K562 (cell line): Measurements from ENCODE around the gene CALHM1. TPM values are rescaled to one million over a fixed set of nuclear protein-coding genes. Genes with fewer than 3 reads are reported as not detected.

Source experiments
- BRF2 ChIP-seq: IDR thresholded peaks from 3 replicates; pipeline ENCODE4 v1.6.1; 2011; ENCODE audit warnings: borderline replicate concordance, mild to moderate bottlenecking; ENCODE audit not compliant: insufficient read length, insufficient read depth
- CHD2 ChIP-seq: IDR thresholded peaks from 2 replicates; pipeline ENCODE4 v1.6.1; 2011; ENCODE audit warnings: low read depth, low read length
- FOS ChIP-seq: IDR thresholded peaks from 3 replicates; pipeline ENCODE4 v1.6.1; 2011; ENCODE audit not compliant: insufficient read length; ENCODE audit errors: extremely low read depth
- FOSL1 ChIP-seq: fragments of 200-800 bp; sonication (Bioruptor generic); conservative IDR thresholded peaks from 2 replicates; pipeline ENCODE4 v1.6.1; 2016; ENCODE audit warnings: missing genetic modification characterization, missing compliant biosample characterization
- HDGF ChIP-seq: fragments of 450-650 bp; IDR thresholded peaks from 2 replicates; pipeline ENCODE4 v1.6.1; 2016
- ILF3 ChIP-seq: fragments of 450-650 bp; IDR thresholded peaks from 2 replicates; pipeline ENCODE4 v1.6.1; 2018; ENCODE audit warnings: antibody characterized with exemption, mild to moderate bottlenecking, moderate library complexity, borderline replicate concordance
- ILK ChIP-seq: fragments of 450-650 bp; IDR thresholded peaks from 2 replicates; pipeline ENCODE4 v1.6.1; 2016; ENCODE audit warnings: missing genetic modification characterization, low read depth, mild to moderate bottlenecking, missing compliant biosample characterization, moderate library complexity, borderline replicate concordance
- JUNB ChIP-seq: fragments of 450-650 bp; formaldehyde crosslinking; conservative IDR thresholded peaks from 2 replicates; pipeline ENCODE4 v1.4.0; 2020; ENCODE audit warnings: mild to moderate bottlenecking
- MEF2D ChIP-seq: conservative IDR thresholded peaks from 2 replicates; pipeline ENCODE4 v1.6.1; 2016; ENCODE audit warnings: low read depth, missing genetic modification characterization, missing compliant biosample characterization
- NCOA6 ChIP-seq: fragments of 450-650 bp; IDR thresholded peaks from 2 replicates; pipeline ENCODE4 v1.6.1; 2017; ENCODE audit warnings: mild to moderate bottlenecking
- OTX1 ChIP-seq: fragments of 450-650 bp; formaldehyde crosslinking; IDR thresholded peaks from 2 replicates; pipeline ENCODE4 v1.4.0; 2022; ENCODE audit warnings: mild to moderate bottlenecking
- PTRF ChIP-seq: fragments of 450-650 bp; IDR thresholded peaks from 2 replicates; pipeline ENCODE4 v1.6.1; 2016; ENCODE audit warnings: mild to moderate bottlenecking, missing genetic modification characterization, missing compliant biosample characterization
- PTTG1 ChIP-seq: fragments of 450-650 bp; IDR thresholded peaks from 2 replicates; pipeline ENCODE4 v1.6.1; 2016; ENCODE audit warnings: low read depth, mild to moderate bottlenecking, missing genetic modification characterization, missing compliant biosample characterization
- RBM22 ChIP-seq: fragments of 200-400 bp; formaldehyde crosslinking; IDR thresholded peaks from 2 replicates; pipeline ENCODE4 v1.6.1; 2018; ENCODE audit warnings: low read length, low read depth; ENCODE audit not compliant: poor library complexity, severe bottlenecking
- RHOXF2B ChIP-seq: fragments of 250-450 bp; sonication (Bioruptor Pico); conservative IDR thresholded peaks from 2 replicates; pipeline ENCODE4 v1.5.1; 2021
- RNF219 ChIP-seq: fragments of 250-450 bp; sonication (Bioruptor Pico); IDR thresholded peaks from 2 replicates; pipeline ENCODE4 v1.5.0; 2022; ENCODE audit warnings: mild to moderate bottlenecking
- SLC30A9 ChIP-seq: fragments of 250-450 bp; sonication (Bioruptor Pico); IDR thresholded peaks from 2 replicates; pipeline ENCODE4 v1.8.0; 2022; ENCODE audit warnings: mild to moderate bottlenecking, moderate library complexity
- SMARCE1 ChIP-seq: fragments of 450-650 bp; IDR thresholded peaks from 2 replicates; pipeline ENCODE4 v1.7.1; 2016; ENCODE audit warnings: mild to moderate bottlenecking
- SP2 ChIP-seq: IDR thresholded peaks from 2 replicates; pipeline ENCODE4 v1.6.1; 2011; ENCODE audit warnings: mild to moderate bottlenecking, low read depth, low read length, moderate library complexity; ENCODE audit not compliant: poor library complexity, severe bottlenecking; ENCODE audit errors: extremely low read depth
- USF1 ChIP-seq: sonication (generic); formaldehyde crosslinking; IDR thresholded peaks from 2 replicates; pipeline ENCODE4 v1.9.0; 2022; ENCODE audit warnings: mild to moderate bottlenecking, missing genetic modification reagents
- ZFP30 ChIP-seq: fragments of 250-450 bp; sonication (Bioruptor Pico); IDR thresholded peaks from 2 replicates; pipeline ENCODE4 v1.8.0; 2022; ENCODE audit warnings: moderate library complexity, mild to moderate bottlenecking, inconsistent platforms, borderline replicate concordance
- ZFP36 ChIP-seq: fragments of 150-350 bp; IDR thresholded peaks from 2 replicates; pipeline ENCODE4 v1.6.1; 2018; ENCODE audit warnings: low read length, low read depth; ENCODE audit not compliant: partially characterized antibody
- ZNF277 ChIP-seq: fragments of 250-450 bp; sonication (Bioruptor Pico); IDR thresholded peaks from 2 replicates; pipeline ENCODE4 v1.8.0; 2022; ENCODE audit warnings: inconsistent platforms, mild to moderate bottlenecking, moderate library complexity, borderline replicate concordance
- ZNF316 ChIP-seq: fragments of 450-650 bp; IDR thresholded peaks from 2 replicates; pipeline ENCODE4 v1.6.1; 2016
- ZNF707 ChIP-seq: fragments of 250-450 bp; sonication (Bioruptor Pico); conservative IDR thresholded peaks from 2 replicates; pipeline ENCODE4 v1.8.0; 2022; ENCODE audit warnings: inconsistent platforms, mild to moderate bottlenecking, moderate library complexity
- ZNF764 ChIP-seq: fragments of 250-450 bp; sonication (Bioruptor Pico); IDR thresholded peaks from 2 replicates; pipeline ENCODE4 v1.4.0; 2020; ENCODE audit warnings: low read depth, mild to moderate bottlenecking, moderate library complexity
- polyA plus RNA-seq, 8 experiments: library from polyadenylated mRNA; depleted of rRNA in 4 of 8; stranded (reverse) in 5 of 8; unstranded in 3 of 8; fragments of >200 nt; fragmentation: Nextera tagmentation in 2 of 8; fragmentation: Illumina TruSeq in 1 of 8; extraction: Ambion mirVana in 2 of 8; extraction: Trizol in 1 of 8; gene quantifications; 2 replicates each; pipeline versions ENCODE4 v1.2.1 to v1.2.3, GENCODE V29; 2011 to 2014; ENCODE audit warnings: inconsistent platforms in 1 of 8, missing spikeins in 1 of 8
- total RNA-seq, 7 experiments: library from RNA; depleted of rRNA in 6 of 7; stranded (reverse); fragments of >200 nt in 6 of 7; fragmentation: Illumina TruSeq in 2 of 7; extraction: Trizol in 2 of 7; gene quantifications; 2 replicates each; pipeline versions ENCODE4 v1.2.1 to v1.2.3, GENCODE V29; 2011 to 2021; ENCODE audit warnings: low replicate concordance in 1 of 7

Gene CALHM1
- total and polyA plus RNA-seq, 9 of the 15 experiments (the other 6 are each of a cell fraction or from before 2014, with no cell fraction given): 0.03 TPM; not detected in 8

GRCh38 chr10:103504181-103504783 is 45.6 kb upstream of the CALHM1 start (continued):
- no peak for TF ChIP-seq ZNF277 (CRISPR knock-in tag)
- no peak for TF ChIP-seq PTRF (tag)
- no peak; the same call in 1 of the 2 replicates for TF ChIP-seq MEF2D (tag)
- TF ChIP-seq ZNF707 (CRISPR knock-in tag): no peak
- no peak for TF ChIP-seq ZNF764 (CRISPR knock-in tag)
- TF ChIP-seq ILF3: no peak
- TF ChIP-seq USF1 (CRISPR knock-in tag): no peak
- TF ChIP-seq ILK (tag): no peak
- no peak for TF ChIP-seq OTX1 (CRISPR knock-in tag)
- no peak for TF ChIP-seq NCOA6
- peak; percentile 44 for TF ChIP-seq FOS
- TF ChIP-seq ZFP36: no peak
- no peak for TF ChIP-seq RBM22
- no peak for TF ChIP-seq CHD2
- no peak for TF ChIP-seq RNF219 (CRISPR knock-in tag)
- TF ChIP-seq FOSL1 (tag): peak; percentile 98
- TF ChIP-seq SLC30A9 (CRISPR knock-in tag): no peak
- TF ChIP-seq RHOXF2B (CRISPR knock-in tag): no peak
- TF ChIP-seq BRF2: no peak
- TF ChIP-seq SMARCE1: peak; percentile 90
- TF ChIP-seq SP2: no peak
- no peak for TF ChIP-seq PTTG1 (tag)
- TF ChIP-seq ZFP30 (CRISPR knock-in tag): no peak
- peak; percentile 90 for TF ChIP-seq ZNF316
- no peak for TF ChIP-seq HDGF
- no peak for TF ChIP-seq JUNB (CRISPR knock-in tag)
